Hepatic stellate cell (primary cell): ENCODE results near the gene UST.
"Not testable (repeated sequence)": the region's sequence is repeated elsewhere in the genome, so short reads cannot be mapped to it uniquely, and the experiment has no call there.

Experiments
- DNase-seq: peaks from one replicate; pipeline ENCODE4 v3.0.0; 2011; ENCODE audit warnings: low spot score

UST gene

GRCh38 chr6:149089510-149089909, 342.7 kb downstream of the UST start:
- no peak for DNase-seq

DNA sequence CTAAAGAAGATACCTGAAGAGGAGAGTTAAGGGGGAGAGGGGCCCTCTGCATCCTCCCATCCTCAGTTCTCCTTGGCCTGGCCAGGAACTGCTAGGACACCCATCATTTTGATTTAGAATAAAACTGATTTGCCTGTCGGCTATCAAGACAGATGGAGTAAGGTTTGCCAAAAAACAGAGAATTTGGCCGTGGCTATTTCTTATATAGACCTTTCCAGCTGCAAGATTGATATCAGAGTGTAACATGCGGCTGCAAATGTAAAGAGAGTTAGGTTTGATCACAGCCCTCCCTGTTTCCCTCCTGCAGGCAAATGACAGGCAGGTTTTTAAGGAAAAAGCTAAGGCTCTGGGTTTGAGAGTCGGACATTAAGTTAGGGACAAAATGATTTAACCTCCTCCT, 344.1 kb downstream of the UST start:
- DNase-seq, result no peak

- DNase-seq, result peak; percentile 45
Observed at GRCh38 chr6:149093643-149094042, 346.8 kb downstream of the UST start.

DNA sequence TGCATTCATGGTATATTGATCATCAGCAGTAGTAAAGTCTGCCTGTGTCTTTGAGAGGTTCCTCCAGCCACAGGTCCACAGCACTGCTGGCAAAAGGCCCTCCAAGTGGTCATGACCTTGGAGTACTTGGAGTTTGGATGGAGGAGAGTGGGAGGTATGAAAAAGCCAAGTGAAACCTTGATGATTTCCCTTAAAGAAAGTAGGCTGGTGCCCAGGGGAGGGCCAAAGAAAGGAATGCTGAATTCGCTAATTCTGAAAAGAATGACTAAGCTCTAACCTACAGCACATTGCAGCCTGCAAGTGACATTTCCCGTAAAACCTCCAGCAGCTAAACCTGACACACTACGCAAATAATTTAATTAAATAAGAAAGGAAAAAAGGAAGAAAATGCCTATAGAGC, 347.3 kb downstream of the UST start:
- no peak for DNase-seq

GRCh38 chr6:149094934-149095351, 348.1 kb downstream of the UST start:
- DNase-seq, result no peak

DNA sequence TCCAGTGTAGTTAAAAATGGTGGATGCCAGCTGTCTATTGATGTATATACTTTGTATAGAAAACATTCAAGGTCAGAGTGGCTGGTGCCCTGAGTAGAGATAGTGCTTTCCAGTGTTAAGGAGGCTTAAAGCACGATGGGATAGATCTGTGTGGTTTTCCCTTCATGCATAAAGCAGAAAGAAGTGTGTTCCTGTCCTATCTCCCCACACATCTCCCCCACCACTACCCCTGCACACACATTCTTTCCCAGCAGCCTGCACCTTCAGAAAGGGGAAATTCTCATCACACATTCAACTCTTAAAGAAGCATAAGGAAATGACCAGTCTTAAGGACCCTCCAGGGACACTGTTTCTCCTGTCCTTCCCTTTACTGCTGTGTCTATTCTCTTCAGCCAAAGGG, 349.0 kb downstream of the UST start:
- no peak for DNase-seq

- DNase-seq, result no peak
Observed at GRCh38 chr6:149097794-149098193, 351.0 kb downstream of the UST start.

DNA sequence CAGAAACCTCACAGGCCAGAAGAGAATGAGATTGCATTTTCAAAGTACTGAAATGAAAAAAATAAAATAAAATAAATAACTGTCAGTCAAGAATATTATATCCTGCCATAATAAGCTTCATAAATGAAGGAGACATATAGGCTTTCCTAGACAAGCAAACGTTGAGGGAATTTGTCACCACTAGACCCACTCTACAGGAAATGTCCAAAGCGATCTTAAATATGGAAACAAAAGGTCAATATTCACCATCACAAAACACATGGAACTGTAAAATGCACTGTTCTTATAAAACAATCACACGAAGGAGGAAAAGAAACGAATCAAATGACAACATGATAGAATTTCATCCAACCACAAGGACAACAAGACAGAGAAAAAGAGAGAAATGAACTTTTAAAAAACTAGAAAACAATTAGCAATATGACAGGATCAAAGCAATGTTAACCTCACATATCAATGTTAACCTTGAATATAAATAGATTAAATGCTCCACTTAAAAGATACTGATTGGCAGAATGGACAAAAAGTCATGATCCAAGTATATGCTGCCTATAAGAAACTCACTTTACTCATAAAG, 352.0 kb downstream of the UST start:
- no peak for DNase-seq

DNA sequence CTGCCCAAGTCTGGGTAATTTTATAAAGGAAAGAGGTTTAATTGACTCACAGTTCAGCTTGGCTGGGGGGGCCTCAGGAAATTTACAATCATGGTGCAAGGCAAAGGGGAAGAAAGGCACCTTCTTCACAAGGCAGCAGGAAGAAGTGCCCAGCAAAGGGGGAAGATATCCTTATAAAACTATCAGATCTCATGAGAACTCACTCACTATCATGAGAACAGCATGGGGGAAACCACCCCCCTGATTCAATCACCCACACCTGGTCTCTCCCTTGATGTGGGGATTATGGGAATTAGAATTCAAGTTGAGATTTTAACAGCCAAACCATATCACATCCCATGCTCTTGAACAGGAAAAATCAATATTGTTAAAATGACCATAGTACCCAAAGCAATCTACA, 355.5 kb downstream of the UST start:
- no peak for DNase-seq

GRCh38 chr6:149103950-149104349, 357.1 kb downstream of the UST start:
- DNase-seq, result not testable (repeated sequence)

DNA sequence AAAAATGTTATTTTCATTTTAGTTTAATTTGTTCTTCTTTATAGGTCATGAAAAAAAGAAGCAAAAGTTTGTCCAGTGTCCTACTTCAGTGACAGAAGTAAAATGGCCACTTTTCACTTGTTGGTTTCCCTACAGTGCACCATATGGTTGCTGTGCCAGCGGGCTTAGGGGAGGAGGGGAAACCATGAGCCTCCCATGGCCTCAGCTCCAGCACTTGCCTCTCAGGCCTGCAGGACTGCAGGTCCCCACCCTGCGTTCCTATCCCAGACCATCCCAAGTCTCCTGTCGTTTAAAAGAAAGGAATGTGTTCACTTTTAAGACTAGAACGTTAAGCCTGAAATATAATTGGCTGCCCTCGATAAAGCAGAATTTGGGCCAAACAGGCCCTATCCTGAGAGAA, 360.7 kb downstream of the UST start:
- DNase-seq, result no peak

GRCh38 chr6:149108038-149108748, 361.4 kb downstream of the UST start:
- no peak for DNase-seq

GRCh38 chr6:149108749-149109100, 361.9 kb downstream of the UST start:
- DNase-seq, result no peak

GRCh38 chr6:149109397-149110070, 362.7 kb downstream of the UST start:
- DNase-seq, result no peak

GRCh38 chr6:149111556-149112115, 364.8 kb downstream of the UST start:
- no peak for DNase-seq

DNA sequence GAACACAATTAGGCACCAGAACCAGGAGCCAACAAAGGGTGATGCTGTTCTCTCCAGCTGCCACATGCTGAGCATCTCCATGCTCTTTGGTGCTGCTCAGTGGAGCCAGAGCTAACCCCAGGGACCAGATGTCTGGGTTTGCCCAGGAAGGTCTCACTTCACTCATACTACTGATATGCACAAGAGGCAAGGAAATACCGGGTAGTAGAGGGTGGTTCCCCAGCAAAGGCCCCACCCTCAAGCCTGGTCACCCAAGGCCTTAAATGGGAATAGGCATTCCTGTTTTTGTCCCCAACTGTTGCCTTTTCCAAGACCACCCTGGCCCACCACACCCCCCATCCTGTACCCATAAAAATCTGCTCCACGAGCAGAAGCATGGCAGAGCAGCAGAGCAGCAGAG, 366.1 kb downstream of the UST start:
- DNase-seq, result no peak

GRCh38 chr6:149114167-149114566, 367.3 kb downstream of the UST start:
- DNase-seq, result no peak

- no peak for DNase-seq
Observed at GRCh38 chr6:149118737-149119653, 372.2 kb downstream of the UST start.

DNA sequence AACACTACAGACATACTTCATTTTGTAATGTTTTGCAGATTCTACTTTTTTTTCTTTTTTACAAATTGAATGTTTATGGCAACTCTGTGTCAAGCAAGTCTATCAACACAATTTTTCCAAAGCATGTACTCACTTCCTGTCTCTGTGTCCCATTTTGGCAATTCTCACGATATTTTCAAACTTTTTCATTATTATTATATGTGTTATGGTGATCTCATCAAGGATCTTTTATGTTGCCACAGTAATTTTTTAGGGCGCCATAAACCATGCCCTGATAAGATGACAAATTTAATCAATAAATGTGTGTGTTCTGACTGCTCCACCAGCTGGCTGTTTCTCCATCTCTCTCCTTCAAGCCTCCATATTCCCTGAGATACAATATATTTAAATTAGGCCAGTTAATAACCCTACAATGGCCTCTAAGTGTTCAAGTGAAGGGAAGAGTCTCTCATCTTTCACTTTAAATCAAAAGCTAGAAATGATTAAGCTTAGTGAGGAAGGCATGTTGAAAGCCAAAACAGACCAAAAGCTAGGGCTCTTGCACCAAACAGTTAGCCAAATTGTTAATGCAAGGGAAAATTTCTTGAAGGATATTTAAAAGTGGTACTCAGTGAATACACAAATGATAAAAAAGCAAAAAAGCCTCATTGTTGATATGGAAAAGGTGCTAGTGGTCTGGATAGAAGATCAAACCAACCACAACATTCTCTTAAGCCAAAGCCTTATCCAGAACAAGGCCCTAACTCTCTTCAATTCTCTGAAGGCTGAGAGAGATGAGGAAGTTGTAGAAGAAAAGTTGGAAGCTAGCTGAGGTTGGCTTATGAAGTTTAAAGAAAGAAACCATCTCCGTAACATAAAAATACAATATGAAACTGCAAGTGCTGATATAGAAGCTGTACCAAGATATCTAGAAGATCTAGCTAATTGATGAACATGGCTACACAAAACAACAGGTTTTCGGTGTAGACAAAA, 376.3 kb downstream of the UST start:
- no peak for DNase-seq

DNA sequence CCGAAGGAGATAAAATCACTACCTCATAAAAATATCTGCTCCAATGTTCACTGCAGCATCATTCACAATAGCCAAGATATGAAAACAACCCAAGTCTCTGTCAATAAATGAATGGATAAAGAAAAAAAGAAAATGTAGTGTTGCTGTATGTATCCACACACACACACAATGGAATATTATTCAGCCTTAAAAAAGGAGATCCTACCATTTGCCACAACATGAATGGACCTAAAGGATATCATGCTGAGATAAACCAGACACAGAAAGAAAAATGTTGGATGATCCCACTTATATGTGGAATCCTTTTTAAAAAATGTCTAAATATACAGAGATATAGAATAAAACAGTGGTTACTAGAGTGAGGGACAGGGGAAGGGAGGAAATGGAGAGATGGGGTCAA, 378.5 kb downstream of the UST start:
- no peak for DNase-seq
